SK-N-SH (cell line): Measurements from ENCODE around the gene PTGIR. TPM values are rescaled to one million over a fixed set of nuclear protein-coding genes. Genes with fewer than 3 reads are reported as not detected.
A peak's percentile ranks its signal among the peaks of the same experiment; 100 is the strongest.

Experiments
- CTCF ChIA-PET: fragments of 300-600, 350-600 bp; formaldehyde crosslinking; extraction: SDS; loops from one replicate; lab custom pipeline; 2021; lab: Yijun Ruan, JAX
- POLR2A ChIA-PET: fragments of 350-600 bp; sonication (Branson Sonifier 250); formaldehyde crosslinking; extraction: SDS; loops from one replicate; lab custom pipeline; 2020; ENCODE audit warnings: antibody characterized with exemption, inconsistent platforms; lab: Yijun Ruan, JAX
- DNase-seq: peaks from one replicate; pipeline ENCODE4 v3.0.0; 2012
- H2AFZ ChIP-seq: fragments of 200-600 bp; sonication (generic); 2 replicates; pipeline ENCODE4 v1.8.1; 2016; ENCODE audit warnings: antibody characterized with exemption, mild to moderate bottlenecking, low read depth
- H3F3A ChIP-seq: fragments of 200-600 bp; sonication (generic); replicated peaks from 2 replicates; pipeline ENCODE3; 2016; ENCODE audit warnings: antibody characterized with exemption, mild to moderate bottlenecking; ENCODE audit not compliant: insufficient read depth
- H3K27ac ChIP-seq, 2 experiments: fragments of 200-500 bp in 1 of 2; fragments of 200-600 bp in 1 of 2; sonication (Bioruptor generic) in 1 of 2; sonication (generic), shearing (Covaris generic) in 1 of 2; 2 replicates each; pipeline versions ENCODE4 v1.5.1 to v1.6.1; 2014 to 2016; ENCODE audit warnings: low read depth in 2 of 2, inconsistent platforms in 1 of 2, low read length in 1 of 2, mild to moderate bottlenecking in 1 of 2, mixed read lengths in 1 of 2
- H3K27me3 ChIP-seq: fragments of 200-600 bp; sonication (generic), shearing (Covaris generic); 2 replicates; pipeline ENCODE4 v1.6.1; 2016; ENCODE audit warnings: mixed run types; ENCODE audit not compliant: insufficient read depth
- H3K36me3 ChIP-seq, 2 experiments: fragments of 200-500 bp in 1 of 2; fragments of 200-600 bp in 1 of 2; sonication (Bioruptor generic) in 1 of 2; sonication (generic) in 1 of 2; replicated peaks in 1 of 2; 2 replicates each; pipeline versions ENCODE3 to v1.5.1; 2014 to 2016; ENCODE audit warnings: low read length in 1 of 2, mild to moderate bottlenecking in 1 of 2; ENCODE audit not compliant: insufficient read depth in 2 of 2, control insufficient read depth in 1 of 2
- H3K4me1 ChIP-seq, 2 experiments: fragments of 200-500 bp in 1 of 2; fragments of 200-600 bp in 1 of 2; sonication (Bioruptor generic) in 1 of 2; sonication (generic), shearing (Covaris generic) in 1 of 2; 2 replicates each; pipeline versions ENCODE4 v1.5.1 to v1.6.1; 2014 to 2016; ENCODE audit warnings: low read depth in 1 of 2, low read length in 1 of 2, mixed run types in 1 of 2; ENCODE audit not compliant: insufficient read depth in 2 of 2, control insufficient read depth in 1 of 2
- H3K4me2 ChIP-seq: fragments of 200-600 bp; sonication (generic), shearing (Covaris generic); 2 replicates; pipeline ENCODE4 v1.6.1; 2017; ENCODE audit warnings: mixed run types
- H3K4me3 ChIP-seq, 2 experiments: fragments of 200-500 bp in 1 of 2; fragments of 200-600 bp in 1 of 2; sonication (Bioruptor generic) in 1 of 2; sonication (generic), shearing (Covaris generic) in 1 of 2; 2 replicates each; pipeline versions ENCODE4 v1.5.1 to v1.8.1; 2014 to 2016; ENCODE audit warnings: low read depth in 2 of 2, inconsistent platforms in 1 of 2, low read length in 1 of 2, mild to moderate bottlenecking in 1 of 2, mixed read lengths in 1 of 2, moderate library complexity in 1 of 2
- H3K79me2 ChIP-seq: fragments of 200-600 bp; sonication (generic); 2 replicates; pipeline ENCODE4 v1.8.1; 2017; ENCODE audit warnings: mild to moderate bottlenecking; ENCODE audit not compliant: insufficient read depth
- H3K9ac ChIP-seq: fragments of 200-600 bp; sonication (generic); 2 replicates; pipeline ENCODE4 v1.6.1; 2017; ENCODE audit warnings: mixed run types
- H3K9me2 ChIP-seq: fragments of 200-600 bp; sonication (generic); 2 replicates; pipeline ENCODE4 v1.6.1; 2017; ENCODE audit warnings: mixed run types
- H3K9me3 ChIP-seq: fragments of 200-600 bp; sonication (generic); 2 replicates; pipeline ENCODE4 v1.6.1; 2017; ENCODE audit warnings: mixed run types, mild to moderate bottlenecking, moderate library complexity
- H4K20me1 ChIP-seq: fragments of 200-600 bp; sonication (generic); 2 replicates; pipeline ENCODE4 v1.6.1; 2017; ENCODE audit warnings: mild to moderate bottlenecking, mixed run types; ENCODE audit not compliant: insufficient read depth
- CHD2 ChIP-seq: fragments of 150-350 bp; IDR thresholded peaks from 2 replicates; pipeline ENCODE4 v1.6.1; 2018; ENCODE audit warnings: low read length; ENCODE audit not compliant: partially characterized antibody
- MXI1 ChIP-seq: IDR thresholded peaks from 2 replicates; pipeline ENCODE4 v1.6.1; 2012; ENCODE audit warnings: mild to moderate bottlenecking, low read depth, low read length, improper control_type of control experiment
- NFIC ChIP-seq: IDR thresholded peaks from 2 replicates; pipeline ENCODE4 v1.4.0; 2012; ENCODE audit warnings: borderline replicate concordance
- POLR2AphosphoS5 ChIP-seq: IDR thresholded peaks from 2 replicates; pipeline ENCODE4 v1.6.1; 2012; ENCODE audit warnings: low read depth, low read length
- RAD21 ChIP-seq: IDR thresholded peaks from 2 replicates; pipeline ENCODE4 v1.6.1; 2012; ENCODE audit warnings: mild to moderate bottlenecking, low read length
- RCOR1 ChIP-seq: fragments of 150-350 bp; IDR thresholded peaks from 2 replicates; pipeline ENCODE4 v1.6.1; 2017; ENCODE audit warnings: antibody characterized with exemption, low read length
- SMC3 ChIP-seq: IDR thresholded peaks from 2 replicates; pipeline ENCODE4 v1.6.1; 2012; ENCODE audit warnings: low read depth, low read length, improper control_type of control experiment
- TCF12 ChIP-seq: IDR thresholded peaks from 2 replicates; pipeline ENCODE4 v1.4.0; 2012
- WGBS: methylation state at CpG from one replicate; pipeline ENCODE4 v1.1.6; 2017; ENCODE audit warnings: low lambda C conversion rate; 5-methylcytosine and 5-hydroxymethylcytosine counted together
- polyA plus RNA-seq, 3 experiments: library from polyadenylated mRNA; depleted of rRNA; stranded (reverse); fragments of >200 nt; gene quantifications; 2 replicates each; pipeline ENCODE4 v1.2.3, GENCODE V29; 2012
- TF ChIP-seq, protein P1 (sequence below): IDR thresholded peaks from 2 replicates; pipeline ENCODE4 v1.6.1; 2012; ENCODE audit warnings: mild to moderate bottlenecking, low read depth, low read length, moderate library complexity
- TF ChIP-seq, protein P2 (sequence below): IDR thresholded peaks from 2 replicates; pipeline ENCODE4; 2012
- TF ChIP-seq, protein P3 (sequence below): IDR thresholded peaks from 2 replicates; pipeline ENCODE4 v1.4.0; 2012; ENCODE audit warnings: low read depth
- TF ChIP-seq, protein P4 (sequence below): fragments of 200-600 bp; sonication (generic); IDR thresholded peaks from 2 replicates; pipeline ENCODE4 v1.6.1; 2017; ENCODE audit warnings: antibody characterized with exemption, mild to moderate bottlenecking, moderate library complexity

PTGIR gene
- polyA plus RNA-seq, 1 of the 3 experiments (the other 2 are of a cell fraction), result 2.5 TPM

DNA sequence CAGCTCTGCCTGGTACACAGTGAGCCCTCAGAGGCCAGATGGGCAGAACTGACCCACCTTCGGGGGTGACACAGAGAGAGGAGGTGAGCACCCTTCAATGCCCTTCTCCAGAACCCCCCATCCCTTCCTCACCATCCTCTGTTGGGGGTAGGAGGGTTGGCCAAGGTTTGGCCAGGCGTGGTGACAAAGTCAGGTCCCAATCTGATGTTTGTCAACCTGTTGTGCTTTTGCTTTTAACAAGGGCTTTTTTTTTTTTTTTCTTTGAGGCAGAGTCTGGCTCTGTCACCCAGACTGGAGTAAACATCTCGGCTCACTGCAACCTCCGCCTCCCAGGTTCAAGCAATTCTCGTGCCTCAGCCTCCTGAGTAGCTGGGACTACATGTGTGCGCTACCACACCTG, 7.3 kb downstream of the PTGIR start:
- H3K36me3 ChIP-seq, result no peaks in the 10 kb centered on the region
- H3K4me1 ChIP-seq, result peaks cover 4 to 48% of the 10 kb centered on the region in 2 experiments; a peak in 3 of 4 replicates
- H2AFZ ChIP-seq, result no peak overlapping the region
- no peaks in the 10 kb centered on the region for H3K27me3 ChIP-seq
- H3K4me2 ChIP-seq, result no peak overlapping the region
- H4K20me1 ChIP-seq, result no peaks in the 10 kb centered on the region
- H3K9me2 ChIP-seq, result no peaks in the 10 kb centered on the region
- H3F3A ChIP-seq, result peaks cover 4% of the 10 kb centered on the region
- H3K9me3 ChIP-seq, result no peaks in the 10 kb centered on the region
- WGBS, result 92% methylated on average over 5 of the region's 6 CpGs
- POLR2A ChIA-PET, result interaction anchor here (1.0 to 2.8 kb wide), 4 partner anchors 13 to 44 kb away, joined by 4 to 40 read pairs (median 12); partner anchors contain the start of genes DACT3 and GNG8
- no peak for TF ChIP-seq CHD2
- TF ChIP-seq, protein P1, sequence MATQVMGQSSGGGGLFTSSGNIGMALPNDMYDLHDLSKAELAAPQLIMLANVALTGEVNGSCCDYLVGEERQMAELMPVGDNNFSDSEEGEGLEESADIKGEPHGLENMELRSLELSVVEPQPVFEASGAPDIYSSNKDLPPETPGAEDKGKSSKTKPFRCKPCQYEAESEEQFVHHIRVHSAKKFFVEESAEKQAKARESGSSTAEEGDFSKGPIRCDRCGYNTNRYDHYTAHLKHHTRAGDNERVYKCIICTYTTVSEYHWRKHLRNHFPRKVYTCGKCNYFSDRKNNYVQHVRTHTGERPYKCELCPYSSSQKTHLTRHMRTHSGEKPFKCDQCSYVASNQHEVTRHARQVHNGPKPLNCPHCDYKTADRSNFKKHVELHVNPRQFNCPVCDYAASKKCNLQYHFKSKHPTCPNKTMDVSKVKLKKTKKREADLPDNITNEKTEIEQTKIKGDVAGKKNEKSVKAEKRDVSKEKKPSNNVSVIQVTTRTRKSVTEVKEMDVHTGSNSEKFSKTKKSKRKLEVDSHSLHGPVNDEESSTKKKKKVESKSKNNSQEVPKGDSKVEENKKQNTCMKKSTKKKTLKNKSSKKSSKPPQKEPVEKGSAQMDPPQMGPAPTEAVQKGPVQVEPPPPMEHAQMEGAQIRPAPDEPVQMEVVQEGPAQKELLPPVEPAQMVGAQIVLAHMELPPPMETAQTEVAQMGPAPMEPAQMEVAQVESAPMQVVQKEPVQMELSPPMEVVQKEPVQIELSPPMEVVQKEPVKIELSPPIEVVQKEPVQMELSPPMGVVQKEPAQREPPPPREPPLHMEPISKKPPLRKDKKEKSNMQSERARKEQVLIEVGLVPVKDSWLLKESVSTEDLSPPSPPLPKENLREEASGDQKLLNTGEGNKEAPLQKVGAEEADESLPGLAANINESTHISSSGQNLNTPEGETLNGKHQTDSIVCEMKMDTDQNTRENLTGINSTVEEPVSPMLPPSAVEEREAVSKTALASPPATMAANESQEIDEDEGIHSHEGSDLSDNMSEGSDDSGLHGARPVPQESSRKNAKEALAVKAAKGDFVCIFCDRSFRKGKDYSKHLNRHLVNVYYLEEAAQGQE, result no peak
- no peak for TF ChIP-seq POLR2AphosphoS5
- no peak for TF ChIP-seq TCF12
- TF ChIP-seq, all 33 proteins: peak for 0
- no peak overlapping the region for H3K9ac ChIP-seq
- H3K27ac ChIP-seq, result peak overlapping the region in 1 of 2 experiments; percentile 91; a peak in 2 of 4 replicates
- no peak overlapping the region for H3K4me3 ChIP-seq
- no peak for DNase-seq
- H3K79me2 ChIP-seq, result no peaks in the 10 kb centered on the region
- CTCF ChIA-PET, result interaction anchor here (0.8 to 23.7 kb wide), 12 partner anchors 14 to 246 kb away, joined by 3 to 471 read pairs (median 6); partner anchors contain the start of genes CALM3 and DACT3

DNA sequence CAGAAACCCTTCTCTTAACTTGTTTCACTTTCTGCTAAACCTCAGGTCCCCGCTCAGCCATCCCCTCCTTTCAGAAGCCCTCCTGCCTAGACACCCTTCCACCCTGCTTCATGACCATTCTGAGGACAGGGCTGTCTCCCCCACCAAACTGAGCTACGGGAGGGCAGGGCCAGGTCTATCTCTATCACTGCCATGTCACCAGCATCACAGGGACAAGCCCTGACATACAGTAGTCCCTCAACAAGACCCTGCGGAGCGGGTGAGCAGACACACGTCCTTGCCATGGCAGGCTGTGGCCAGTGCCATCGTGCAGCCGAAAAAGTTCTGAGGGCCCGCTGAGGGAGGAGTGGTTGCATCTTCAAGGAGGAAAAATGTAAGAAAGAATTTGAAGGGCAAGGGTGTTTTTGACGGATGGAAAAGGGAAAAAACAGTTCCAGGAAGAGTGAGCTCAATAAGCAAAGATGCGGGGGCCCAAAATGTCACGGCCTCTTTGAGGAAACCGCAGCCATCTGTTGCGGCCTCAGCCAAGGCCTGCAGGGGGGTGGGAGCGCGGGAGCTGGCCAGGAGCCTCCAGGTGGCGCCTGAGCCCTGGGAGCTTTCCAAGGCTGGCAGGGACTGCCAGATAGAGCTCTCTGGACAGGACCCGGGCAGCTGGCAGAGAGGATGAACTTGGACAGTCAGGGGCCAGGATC, 8.1 kb downstream of the PTGIR start:
- TF ChIP-seq SMC3, result peak; percentile 92
- TF ChIP-seq, protein P2, sequence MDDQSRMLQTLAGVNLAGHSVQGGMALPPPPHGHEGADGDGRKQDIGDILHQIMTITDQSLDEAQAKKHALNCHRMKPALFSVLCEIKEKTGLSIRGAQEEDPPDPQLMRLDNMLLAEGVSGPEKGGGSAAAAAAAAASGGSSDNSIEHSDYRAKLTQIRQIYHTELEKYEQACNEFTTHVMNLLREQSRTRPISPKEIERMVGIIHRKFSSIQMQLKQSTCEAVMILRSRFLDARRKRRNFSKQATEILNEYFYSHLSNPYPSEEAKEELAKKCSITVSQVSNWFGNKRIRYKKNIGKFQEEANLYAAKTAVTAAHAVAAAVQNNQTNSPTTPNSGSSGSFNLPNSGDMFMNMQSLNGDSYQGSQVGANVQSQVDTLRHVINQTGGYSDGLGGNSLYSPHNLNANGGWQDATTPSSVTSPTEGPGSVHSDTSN, result no peak
- TF ChIP-seq, protein P1, result 0 out of 2 replicates have a peak, but pooled peaks have one; percentile 8
- TF ChIP-seq, protein P3, sequence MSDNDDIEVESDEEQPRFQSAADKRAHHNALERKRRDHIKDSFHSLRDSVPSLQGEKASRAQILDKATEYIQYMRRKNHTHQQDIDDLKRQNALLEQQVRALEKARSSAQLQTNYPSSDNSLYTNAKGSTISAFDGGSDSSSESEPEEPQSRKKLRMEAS, result no peak
- TF ChIP-seq RAD21, result peak; percentile 84
- TF ChIP-seq RCOR1, result peak; percentile 67; the same call in 1 of the 2 replicates
- TF ChIP-seq TCF12, result peak; percentile 59
- 0 out of 2 replicates have a peak, but pooled peaks have one; percentile 11 for TF ChIP-seq MXI1
- peak; percentile 54; the same call in 1 of the 2 replicates for TF ChIP-seq NFIC
- TF ChIP-seq CHD2, result peak; percentile 14
- TF ChIP-seq, protein P4, sequence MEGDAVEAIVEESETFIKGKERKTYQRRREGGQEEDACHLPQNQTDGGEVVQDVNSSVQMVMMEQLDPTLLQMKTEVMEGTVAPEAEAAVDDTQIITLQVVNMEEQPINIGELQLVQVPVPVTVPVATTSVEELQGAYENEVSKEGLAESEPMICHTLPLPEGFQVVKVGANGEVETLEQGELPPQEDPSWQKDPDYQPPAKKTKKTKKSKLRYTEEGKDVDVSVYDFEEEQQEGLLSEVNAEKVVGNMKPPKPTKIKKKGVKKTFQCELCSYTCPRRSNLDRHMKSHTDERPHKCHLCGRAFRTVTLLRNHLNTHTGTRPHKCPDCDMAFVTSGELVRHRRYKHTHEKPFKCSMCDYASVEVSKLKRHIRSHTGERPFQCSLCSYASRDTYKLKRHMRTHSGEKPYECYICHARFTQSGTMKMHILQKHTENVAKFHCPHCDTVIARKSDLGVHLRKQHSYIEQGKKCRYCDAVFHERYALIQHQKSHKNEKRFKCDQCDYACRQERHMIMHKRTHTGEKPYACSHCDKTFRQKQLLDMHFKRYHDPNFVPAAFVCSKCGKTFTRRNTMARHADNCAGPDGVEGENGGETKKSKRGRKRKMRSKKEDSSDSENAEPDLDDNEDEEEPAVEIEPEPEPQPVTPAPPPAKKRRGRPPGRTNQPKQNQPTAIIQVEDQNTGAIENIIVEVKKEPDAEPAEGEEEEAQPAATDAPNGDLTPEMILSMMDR, result peak; percentile 60
- Histone ChIP-seq H3K9ac (no peak overlapping the region), H3K27ac (peak overlapping the region in 1 of 2 experiments; percentile 91; a peak in 2 of 4 replicates), H3F3A (peaks cover 7% of the 10 kb centered on the region), H3K4me3 (no peak overlapping the region), H3K9me3 (no peaks in the 10 kb centered on the region), H3K27me3 (no peaks in the 10 kb centered on the region), H3K4me2 (no peak overlapping the region), H3K79me2 (no peaks in the 10 kb centered on the region), H2AFZ (no peak overlapping the region), H3K4me1 (peaks cover 4 to 44% of the 10 kb centered on the region in 2 experiments; a peak in 3 of 4 replicates), H3K36me3 (no peaks in the 10 kb centered on the region), H3K9me2 (no peaks in the 10 kb centered on the region), H4K20me1 (no peaks in the 10 kb centered on the region)
- DNase-seq, result peak; percentile 90
- CTCF ChIA-PET, result interaction anchor here (0.8 to 23.7 kb wide), 13 partner anchors 13 to 247 kb away, joined by 3 to 471 read pairs (median 5); partner anchors contain the start of genes CALM3 and DACT3
- POLR2A ChIA-PET, result interaction anchor here (1.0 to 2.8 kb wide), 5 partner anchors 12 to 45 kb away, joined by 3 to 40 read pairs (median 11); partner anchors contain the start of genes DACT3 and GNG8
- WGBS, result 51% methylated on average over 16 of the region's 17 CpGs
